Activated CD4-positive, alpha-beta T cell treated with anti-CD3 and anti-CD28 coated beads, Interleukin-2, amount 50 U/mL, for 4 hours (primary cell): Measurements from ENCODE around the gene GLS.
"Not testable (repeated sequence)": the region's sequence is repeated elsewhere in the genome, so short reads cannot be mapped to it uniquely, and the experiment has no call there.

ENCODE experiments used
- DNase-seq, 2 experiments: peaks; one replicate each; pipeline ENCODE4 v3.0.0-alpha.2; 2020

The GLS gene

DNA sequence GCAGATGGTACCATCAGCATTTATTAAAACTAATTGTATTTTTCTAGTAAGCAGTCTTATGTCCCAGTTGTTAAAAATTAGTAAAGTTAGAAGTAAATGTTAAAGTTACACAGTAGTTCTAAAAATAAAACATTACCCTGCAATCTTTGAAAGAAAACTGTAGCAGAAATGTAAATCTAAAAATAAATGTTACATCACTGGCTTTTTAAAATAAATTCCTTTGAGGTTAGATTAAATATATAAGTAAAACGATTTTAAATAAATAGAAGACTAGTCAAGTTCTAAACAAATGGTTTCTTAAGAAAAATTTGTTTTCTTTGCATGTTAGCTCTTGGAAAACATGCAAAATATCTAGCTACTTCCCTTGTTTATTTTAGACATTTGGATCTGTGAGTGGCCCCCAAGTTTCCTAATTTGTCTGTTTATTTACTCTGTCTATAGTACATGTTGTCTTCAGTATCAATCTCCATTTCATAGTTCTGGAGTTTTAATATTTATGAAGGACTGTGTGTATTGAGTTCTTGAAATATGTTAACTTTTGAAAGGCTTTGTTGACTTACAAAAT, 58.2 kb downstream of the GLS start:
- DNase-seq: no peak

DNA sequence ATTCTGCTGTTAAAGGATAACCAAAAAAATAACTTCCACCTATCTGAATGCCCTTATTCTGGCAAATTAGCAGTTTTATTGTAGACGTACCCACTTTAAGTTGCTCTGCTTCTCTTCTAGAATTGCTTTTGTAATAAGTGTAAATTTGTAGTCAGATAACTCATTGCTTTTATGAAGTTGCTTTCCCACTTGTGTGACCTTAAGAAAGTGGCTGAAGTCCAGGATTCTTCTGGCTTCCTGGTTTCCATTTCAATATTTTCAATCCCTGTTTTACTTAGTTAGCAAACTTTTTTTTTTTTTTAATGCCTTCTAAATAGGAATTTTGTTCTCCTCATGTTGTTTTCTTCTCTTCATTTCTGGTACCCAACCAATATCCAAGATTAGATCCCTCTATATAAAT, 59.8 kb downstream of the GLS start:
- no peak for DNase-seq

DNA sequence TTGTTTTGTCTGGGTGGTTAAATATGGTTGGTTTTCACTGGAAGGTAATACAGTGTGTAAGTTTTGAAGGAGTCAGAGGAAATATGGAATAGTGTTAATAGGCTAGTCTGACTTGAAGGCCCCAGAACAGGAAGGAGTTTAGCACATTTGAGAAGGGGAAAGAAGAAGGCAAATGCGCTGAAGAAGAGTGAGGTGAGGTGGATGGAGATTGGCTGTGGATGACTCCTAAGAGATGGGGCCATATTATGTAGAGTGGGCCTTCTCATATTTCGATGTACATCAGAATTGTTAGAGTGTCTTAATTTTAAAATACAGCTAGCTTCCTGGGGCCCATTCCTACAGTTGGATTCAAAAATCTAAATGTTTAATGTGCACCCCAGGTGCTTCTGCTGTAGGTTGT, 61.0 kb downstream of the GLS start:
- no peak for DNase-seq

DNA sequence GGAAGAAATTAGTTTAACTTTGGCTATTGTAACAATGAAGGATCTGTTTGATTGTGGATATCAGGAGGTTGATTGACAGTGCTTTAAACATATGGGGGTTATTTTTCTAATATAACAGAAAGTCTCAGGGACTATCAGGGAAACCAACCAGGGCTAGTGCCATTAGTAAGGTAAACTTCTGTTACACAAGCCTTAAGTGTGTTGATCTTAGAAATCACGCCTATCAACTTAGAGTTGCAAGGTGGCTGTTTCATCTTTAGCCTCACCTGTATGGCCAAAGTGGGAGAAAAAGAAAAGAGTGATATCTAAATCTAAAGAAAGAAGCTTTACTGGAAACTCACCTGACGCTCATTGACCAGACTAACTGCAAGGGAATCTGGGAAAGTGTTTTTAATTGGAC, 62.1 kb downstream of the GLS start:
- no peak for DNase-seq

DNA sequence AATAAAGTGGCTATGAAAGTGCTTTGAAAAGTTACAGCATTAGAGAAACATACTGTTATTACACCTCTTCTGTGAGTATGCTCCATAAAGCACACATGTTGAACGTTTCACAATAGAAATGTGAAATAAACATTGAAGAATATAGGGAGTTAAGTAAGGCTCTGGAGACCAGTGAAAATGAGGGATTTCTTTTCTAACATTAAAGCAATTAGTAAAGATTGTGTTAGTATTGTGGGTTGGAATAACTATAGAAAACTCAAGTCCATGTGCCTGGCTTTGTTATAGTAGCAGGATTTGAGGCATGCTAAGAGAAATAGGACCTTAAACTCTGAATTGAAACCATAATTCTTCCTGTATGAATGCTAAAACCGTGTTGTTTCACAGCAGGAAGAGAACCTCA, 63.1 kb downstream of the GLS start:
- DNase-seq: no peak

DNA sequence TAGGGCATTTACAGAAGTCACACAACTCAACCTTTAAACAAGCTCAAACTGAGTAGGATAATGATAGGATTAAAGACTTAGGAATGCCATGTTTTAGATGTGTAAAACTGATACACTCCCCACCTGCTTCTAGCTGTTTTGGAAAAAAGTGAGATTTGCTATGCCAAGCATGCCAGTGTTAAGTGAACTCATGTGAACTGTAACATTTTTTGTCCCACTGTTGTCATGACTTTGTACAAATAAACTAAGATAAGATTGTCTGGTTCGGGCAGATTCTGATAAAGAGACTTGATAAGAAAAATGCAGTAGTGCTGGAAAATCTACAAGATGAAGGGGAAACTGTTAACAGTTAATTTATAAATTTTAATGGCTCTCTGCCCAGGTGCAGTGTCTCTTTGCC, 66.5 kb downstream of the GLS start:
- DNase-seq: no peak

DNA sequence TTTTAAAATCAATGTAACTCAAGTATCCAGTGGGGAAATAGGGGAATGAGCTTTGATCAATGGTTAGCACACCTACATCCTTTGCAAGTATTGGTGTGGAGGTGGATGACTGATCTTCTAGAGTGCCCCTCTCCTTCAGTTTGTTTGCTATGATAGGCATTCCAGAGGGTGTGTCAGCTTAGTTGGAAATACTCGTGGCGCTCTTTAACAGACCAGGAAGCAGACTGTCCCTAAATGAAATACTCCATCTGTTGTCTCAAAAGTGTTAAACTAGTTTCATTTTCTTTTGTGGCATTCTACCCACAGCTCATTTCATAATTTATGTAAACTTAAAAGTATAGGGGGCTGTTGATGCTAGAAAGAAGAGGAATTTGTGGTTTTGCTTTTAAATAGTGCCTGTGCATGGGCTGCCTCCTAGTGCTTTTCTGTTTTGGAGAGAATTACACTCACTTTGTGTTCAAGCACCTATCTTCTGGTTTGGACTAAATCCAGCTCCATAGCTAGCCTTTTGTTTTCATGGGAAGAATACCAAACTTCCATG, 67.2 kb downstream of the GLS start:
- DNase-seq: no peak

DNA sequence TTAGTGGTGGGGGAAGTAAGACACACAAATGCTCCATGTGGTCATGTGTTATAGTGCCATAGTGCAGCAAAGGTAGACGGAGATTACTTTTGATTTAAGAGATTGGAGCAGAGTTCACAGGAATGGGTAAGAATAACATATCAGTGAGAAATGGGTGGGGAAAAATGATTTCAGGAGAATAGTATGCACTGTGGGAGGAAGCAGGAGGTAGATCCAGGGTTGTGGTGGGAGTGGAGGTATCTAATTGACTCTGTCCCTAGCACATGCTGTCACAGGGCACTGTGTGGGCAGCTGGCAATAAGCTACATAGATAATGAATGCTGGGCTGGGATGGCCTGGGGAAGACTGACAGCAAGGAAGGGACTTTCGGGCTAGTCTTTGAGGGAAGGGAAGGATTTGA, 68.0 kb downstream of the GLS start:
- DNase-seq: no peak

DNA sequence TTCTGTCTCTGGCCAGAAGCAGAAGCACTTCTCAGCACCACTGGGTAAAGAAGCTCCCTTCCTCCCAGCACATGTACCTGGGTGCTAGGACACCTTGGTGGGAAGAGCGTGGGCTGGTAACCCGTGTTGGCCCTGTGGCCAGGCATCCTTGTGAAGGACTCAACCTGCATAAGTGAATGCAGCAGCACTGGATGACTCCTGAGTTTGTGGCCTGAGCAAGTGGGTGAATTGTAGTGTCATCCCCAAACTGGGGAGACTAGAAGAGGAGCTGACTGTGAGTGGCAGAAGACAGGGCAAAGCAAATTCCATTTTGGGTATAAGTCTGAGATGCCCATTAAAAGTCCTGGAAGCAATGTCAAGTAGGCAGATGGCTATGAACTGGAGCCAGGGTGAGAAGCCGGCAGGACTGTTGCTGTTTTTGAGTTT, 70.0 kb downstream of the GLS start:
- no peak for DNase-seq

DNA sequence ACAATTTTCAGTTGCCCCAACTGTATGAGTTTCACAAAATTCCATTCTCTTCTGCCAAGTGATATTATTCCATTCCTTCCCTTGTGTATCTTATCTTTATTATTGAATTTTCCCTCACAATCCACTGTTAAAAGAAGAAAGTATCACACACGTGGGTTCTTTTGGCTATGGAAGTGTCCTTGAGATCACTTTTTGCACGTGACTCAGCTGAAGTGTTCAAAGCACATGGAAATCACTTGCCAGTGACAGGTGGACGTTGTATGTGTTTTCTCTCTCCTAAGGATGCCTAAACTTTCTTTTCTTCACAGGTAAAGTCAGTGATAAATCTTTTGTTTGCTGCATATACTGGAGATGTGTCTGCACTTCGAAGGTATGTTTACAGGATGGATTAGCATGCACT, 72.6 kb downstream of the GLS start:
- DNase-seq: no peak

DNA sequence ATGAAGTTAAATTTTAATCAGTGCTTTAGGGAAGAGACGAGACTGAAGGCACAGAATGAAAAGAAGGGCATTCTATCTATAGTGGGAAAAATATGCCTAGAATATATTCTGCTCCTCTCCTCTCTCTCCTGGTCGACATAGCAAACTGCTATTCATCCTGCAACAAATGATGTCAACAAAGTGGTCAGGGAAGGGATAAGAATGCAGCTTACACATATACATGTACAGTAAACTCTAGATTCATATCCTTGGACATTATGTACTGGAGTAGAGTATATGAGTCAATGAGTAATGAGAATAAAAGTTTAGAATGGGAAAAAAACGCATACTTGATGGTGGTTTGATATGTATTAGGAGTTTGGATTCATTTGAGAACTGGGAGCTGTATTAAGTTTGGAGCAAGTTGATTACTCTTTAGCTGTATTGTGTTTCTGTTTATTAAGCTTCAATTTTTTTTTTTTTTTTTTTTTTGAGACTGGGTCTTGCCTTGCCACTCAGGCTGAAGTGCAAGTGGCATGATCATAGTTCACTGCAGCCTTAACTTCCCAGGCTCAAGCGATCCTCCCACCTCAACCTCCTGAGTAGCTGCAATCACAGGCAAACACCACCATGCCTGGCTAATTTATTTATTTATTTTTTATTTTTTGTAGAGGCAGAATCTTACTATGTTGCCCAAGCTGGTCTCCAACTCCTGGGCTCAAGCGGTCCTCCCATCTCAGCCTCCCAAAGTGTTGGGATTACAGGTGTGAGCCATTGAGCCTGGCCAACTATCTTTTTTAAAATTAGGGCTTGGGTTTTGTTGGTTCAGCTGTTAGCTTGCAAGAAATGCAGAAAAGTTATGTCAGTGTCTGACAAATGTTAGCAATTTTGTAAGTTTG, 79.5 kb downstream of the GLS start:
- no peak for DNase-seq

DNA sequence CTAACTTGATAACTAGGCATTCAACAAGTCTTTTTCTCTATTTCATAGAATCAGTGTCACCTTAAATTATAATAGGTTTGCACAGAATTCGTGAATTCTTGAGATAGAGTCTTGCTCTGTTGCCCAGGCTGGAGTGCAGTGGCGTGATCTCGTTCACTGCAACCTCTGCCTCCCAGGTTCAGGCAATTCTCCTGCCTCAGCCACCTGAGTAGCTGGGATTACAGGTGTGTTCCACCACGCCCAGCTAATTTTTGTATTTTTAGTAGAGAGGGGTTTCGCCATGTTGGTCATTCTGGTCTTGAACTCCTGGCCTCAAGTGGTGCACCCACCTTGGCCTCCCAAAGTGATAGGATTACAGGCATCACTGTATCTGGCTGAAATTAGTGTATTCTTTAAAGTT, 80.5 kb downstream of the GLS start:
- DNase-seq: not testable (repeated sequence)

DNA sequence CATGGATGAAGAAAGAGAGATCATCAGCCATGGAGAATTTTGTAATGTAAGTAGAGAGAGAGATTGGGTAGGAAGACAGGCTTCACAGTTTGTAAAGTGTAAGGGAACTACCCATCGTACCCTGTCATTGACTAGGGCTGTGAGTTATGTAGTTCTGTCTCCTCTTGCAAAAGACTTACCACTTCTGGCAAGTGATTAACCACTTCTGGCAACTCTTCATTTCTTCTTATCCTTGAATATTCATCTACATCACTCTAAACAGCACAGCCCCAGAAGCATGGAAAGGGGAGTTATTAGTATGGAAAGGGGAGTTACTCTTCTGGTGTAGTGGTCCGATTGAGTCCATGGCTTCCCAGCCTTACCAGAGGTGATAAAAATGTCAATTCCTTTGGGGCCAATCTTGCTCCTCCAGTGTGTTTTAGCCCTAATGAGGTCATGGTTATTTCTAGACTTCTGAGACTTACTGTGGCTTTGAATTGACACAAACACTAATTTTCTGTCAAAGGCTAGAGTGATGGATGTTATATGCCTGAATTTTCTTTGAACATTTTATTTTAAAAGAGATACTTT, 81.4 kb downstream of the GLS start:
- DNase-seq: no peak

DNA sequence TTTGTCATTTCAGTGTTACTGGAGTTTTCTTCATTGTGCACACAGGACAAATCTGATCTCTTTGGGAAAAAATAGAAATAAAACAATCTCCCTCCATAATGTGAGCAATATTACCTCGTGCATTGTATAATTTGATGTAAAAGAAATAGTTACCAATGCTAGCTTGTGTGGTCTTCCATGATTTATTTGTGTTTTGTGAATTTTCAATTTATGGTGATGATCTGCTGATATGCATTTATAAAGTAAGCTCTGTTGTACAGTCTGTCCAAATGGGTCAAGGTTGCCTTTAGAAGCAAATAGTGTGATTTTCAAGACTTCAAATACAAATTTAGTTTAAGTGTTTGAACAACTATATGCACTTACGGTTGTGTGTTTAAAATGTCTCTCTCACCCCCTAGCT, 82.5 kb downstream of the GLS start:
- no peak for DNase-seq

DNA sequence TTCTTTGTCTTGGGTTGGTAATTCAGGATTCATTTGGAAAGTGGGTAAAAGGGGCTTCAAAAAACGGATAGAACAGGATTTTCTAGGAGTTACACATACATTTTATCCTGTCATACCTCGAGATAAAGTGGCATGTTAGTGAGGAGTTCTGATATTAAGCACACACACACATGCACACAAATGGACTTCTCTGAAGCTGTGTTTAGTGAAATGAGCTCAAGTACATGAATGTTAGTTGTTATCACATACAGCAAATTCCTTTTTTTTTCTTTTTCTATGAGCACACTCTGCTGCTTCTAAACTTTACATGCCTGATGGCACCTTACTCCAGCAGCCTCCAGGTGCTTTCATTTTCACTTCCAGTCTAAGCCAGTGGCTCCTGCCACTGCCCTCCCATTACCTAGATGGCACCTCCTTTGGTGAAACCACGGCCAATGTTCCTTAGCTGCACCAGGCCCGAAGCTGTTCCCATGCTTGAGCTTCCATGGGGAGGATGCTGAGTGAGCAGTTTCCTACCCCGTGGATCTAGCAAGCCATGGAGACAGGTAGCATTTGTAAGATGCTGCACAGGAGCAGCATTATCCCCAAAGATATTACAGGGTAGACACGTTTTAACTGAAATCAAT, 83.7 kb downstream of the GLS start:
- DNase-seq: no peak

DNA sequence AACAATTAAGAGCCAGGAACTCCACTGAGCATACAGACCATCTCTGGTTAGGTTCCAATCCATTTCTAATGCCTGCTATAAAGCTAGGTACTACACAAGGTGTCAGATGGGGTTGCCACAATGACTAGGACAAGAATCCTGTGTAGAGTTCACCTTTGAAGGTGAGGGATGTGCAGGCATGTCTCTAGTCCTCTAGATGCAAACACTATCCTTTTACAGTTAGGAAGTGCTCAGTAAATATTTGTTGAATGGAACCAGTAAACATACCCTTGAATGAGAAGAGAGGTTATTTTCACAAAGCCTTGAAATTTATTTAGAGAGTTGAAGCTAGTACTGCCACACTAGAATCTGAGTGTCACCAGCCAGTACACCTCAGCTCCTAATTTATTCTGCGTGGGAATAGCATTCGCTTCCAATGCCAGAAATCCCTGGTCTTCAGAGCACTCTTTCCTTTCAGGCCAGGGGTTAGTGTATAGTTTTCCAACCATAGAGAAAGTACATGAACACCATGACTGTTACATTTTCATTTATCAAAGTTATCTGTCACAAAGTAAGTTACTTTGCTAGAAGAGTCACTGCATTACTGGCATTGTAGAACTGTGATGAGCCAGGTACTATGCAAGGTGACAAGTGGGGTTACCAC, 85.1 kb downstream of the GLS start:
- no peak for DNase-seq

DNA sequence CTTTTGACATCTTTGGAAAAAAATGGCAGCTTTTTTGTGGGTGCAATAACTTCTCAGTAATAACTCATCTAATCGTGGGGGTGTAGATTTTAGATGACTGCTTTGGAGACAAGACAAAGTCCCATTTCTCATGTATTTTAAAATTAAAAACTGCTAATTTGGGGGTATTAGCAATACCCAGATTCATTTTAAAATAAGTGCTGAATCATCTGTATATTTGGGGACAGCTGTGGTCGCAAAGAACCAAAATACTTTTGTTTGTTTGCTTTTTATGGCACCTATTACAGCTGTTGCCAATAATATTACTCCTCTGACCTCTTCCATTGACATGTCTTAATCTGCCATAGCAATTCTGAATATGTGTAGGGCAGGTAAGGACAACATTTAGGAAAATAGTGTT, 87.9 kb downstream of the GLS start:
- no peak for DNase-seq

DNA sequence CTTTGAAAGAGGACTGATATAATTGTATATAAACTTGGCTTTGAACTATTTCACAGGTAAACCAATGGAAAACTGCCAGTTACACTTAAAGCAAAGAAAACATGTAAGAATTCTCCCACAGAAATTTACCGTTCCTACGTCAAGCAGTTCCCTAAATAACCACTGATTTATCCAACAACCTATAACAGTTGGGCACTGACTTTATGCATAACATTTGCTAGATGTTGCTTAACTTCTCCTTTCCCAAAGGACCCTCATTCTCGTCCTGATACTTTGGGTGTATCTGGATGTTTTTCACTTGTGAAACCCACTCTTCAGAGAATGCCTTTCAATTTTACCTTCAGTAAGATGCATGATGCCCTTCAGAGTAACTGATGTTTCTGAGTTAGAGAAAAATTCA, 89.5 kb downstream of the GLS start:
- no peak for DNase-seq

DNA sequence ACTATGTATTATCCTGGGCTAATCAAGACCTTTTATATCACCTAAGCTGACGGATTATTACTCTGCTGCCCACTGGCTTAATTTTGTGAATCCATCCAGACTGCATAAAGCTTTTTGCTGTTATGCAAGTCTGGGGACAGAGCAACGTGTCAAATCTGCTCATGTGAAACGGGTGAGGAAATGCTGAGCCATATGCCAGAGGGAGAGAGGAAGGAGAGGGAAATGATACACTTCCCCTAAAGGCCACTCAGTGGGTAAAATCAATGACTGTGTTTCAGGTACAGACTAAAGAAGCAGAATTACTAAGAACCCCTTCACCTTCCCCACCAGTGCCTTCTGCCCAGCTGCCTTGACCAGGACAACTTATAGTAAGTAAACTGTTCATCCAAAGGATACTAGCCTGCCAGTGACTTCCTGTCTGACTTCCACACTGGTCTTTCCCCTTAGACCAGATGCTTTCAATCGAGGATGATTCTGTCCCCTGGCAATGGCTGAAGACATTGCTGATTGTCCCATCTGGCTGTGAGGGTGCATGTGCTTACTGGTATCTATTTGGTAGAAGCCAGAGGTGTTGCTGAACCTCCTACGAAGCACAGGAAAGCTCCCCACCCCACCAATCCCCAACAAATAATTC, 90.4 kb downstream of the GLS start:
- DNase-seq: no peak

DNA sequence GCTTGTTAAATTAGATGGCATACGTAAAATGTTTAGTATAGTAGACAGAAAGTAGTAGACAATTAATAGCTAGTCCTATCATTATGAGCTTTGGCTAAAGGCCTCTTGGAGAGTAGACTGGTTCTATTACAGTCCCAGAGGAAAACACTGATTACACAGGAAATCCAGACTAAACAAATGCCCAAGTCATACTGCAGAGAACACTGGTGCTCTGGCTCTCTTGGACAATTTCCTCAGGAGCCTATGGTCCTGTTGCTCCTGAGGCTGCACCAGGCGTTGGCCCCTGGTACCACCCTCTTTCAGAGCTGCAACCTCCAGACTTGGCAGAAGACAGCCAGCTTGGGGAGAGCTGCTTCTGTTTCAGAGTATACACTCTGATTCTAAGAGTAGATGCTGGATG, 91.6 kb downstream of the GLS start:
- DNase-seq: no peak

DNA sequence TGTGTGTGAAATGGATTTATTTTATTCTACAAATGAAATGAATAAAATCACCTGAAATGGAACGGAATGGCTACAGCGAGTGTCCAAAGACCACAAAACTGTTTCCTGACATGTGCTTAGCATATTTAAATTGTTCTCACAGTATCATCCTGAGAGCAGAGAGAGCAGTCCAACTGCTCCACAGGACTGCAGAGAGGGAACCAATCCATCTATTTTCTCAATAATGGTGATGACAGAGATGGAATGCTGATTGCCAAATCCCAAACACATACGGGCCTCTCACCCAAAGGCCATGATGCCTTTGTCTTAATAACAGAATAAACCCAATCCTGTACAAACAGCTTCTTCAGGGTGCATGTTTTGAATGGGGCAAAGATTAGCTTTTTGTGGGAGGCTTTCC, 92.2 kb downstream of the GLS start:
- DNase-seq: no peak

DNA sequence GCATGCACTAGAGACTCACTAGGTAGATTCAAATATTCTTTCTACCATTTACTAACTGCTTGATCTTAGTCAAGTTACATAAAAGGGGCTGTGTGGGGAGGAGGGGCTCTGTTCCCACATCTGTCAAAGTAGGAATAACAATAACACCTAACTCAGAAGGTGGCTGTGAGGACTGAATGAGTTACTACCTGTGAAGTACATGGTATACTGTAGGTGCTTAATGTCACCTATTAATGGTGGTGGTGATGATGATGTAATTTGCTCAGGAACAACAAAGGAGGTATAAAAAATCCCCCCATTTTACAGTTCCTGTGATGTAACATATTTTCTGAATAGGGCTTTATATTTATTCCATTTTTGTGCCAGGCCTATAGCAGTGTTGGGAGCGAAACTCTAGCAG, 92.6 kb downstream of the GLS start:
- no peak for DNase-seq
